ENCODE measurements around the gene TAAR8.

GRCh38 chr6:132511831-132512220, 40.6 kb upstream of the TAAR8 start:
- TF ChIP-seq CTCF (IDR thresholded peaks at IDR 0.05) = no peak
- TF ChIP-seq ZFX (IDR thresholded peaks at IDR 0.05; ENCODE audit: borderline replicate concordance) = no peak

Data from 22Rv1 (cell line).